Measurements from ENCODE around the gene PITRM1.
A peak's percentile ranks its signal among the peaks of the same experiment; 100 is the strongest.

Gene PITRM1

GRCh38 chr10:3136763-3137611 is 35.6 kb downstream of the PITRM1 start:
- DNase-seq, result no peak

DNA sequence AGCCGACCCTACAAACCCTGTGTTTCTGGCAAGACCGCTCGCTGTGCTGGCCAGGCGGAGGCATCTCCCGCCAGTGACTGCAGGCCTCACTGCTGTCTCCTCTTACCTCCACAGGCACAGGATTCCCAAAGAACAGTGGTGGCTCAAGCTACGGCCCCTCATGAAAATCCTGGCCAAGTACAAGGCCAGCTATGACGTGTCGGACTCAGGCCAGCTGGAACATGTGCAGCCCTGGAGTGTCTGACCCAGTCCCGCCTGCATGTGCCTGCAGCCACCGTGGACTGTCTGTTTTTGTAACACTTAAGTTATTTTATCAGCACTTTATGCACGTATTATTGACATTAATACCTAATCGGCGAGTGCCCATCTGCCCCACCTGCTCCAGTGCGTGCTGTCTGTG is 36.2 kb downstream of the PITRM1 start:
- DNase-seq, result no peak

DNA sequence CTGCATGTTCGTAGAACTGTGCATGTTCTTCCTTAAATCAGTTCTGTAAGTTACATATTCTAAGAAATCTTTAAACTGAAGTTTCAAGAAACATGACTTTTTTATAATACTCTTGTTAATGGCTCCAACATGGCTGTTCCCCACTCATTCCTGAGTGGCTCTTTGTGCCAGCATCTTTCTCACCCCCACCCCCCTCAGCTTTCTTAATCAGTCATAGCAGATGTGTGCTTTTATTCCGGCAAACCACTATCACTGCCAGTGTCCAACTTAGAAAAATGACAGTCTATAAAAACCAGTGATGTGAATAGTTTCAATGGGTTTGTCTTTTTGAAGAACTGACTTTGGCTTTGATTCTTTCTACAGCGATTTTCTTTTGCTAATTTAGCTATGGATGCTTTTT is 37.6 kb downstream of the PITRM1 start:
- no peak for DNase-seq

- DNase-seq, result no peak
Observed at GRCh38 chr10:3133948-3134347, 38.6 kb downstream of the PITRM1 start.

DNA sequence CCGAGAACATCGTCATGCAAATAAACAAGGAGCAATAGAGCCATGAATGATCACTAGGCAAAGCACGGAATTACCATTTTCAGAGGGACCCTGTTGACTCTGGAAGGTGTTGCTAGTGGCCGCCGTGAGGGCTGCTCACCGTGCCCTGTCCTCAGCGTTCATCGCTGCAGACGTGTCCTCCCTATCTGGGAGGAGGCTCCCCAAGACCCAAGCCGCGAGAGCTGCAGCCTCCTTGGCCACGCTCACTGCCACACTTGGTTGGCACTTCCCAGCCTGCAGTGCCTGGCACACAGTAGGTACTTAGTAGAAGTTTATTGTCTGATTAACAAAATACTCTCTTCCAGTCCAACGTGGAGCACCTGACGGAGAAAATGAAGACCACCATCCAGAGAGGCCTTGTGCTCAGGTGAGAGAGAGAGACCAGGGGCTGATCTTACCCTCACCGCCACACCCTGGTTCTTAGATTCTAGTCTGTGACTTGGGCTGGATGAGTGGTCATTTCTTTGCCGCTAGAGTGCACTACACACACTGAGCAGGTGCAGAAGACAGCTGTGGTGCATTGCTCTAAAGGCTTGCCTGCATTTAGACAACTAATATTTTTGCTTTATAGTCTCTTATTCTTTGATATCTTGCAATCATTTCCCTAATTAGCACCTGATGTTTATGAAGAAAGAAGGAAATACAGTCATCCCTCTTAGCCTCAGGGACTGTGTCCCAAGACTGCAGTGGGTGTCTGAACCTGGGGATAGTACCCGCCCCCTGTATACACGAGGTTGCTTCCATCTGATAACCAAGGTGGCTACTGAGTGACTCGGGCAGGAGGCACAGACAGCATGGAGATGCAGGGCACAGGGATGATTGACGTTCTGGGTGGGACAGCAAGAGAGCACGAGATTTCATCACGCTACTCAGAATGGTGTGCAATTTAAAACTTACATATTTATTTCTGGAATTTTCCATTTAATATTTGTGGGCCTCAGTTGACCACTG is 40.3 kb downstream of the PITRM1 start:
- no peak for DNase-seq

DNA sequence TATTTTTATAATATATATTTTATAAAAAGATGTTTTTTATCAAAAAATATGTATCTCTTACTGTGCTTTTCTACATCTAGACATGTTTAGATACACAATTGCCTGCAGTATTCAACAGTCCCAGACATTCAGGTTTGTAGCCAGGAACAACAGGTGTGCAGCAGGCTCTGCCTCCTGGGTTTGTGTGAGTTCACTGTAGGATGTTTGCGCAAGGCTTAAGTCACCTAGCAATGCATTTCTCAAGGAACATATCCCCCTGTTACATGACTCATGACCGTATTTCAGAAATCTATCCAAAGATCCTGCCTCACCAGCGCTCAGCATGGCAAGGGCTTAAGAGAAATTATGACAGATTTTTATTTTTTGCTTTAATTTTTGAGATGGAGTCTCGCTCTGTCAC is 41.5 kb downstream of the PITRM1 start:
- no peak for DNase-seq

- no peak for DNase-seq
Observed at GRCh38 chr10:3129581-3130340, 42.8 kb downstream of the PITRM1 start.

GRCh38 chr10:3128379-3129130 is 44.0 kb downstream of the PITRM1 start:
- DNase-seq, result no peak

DNA sequence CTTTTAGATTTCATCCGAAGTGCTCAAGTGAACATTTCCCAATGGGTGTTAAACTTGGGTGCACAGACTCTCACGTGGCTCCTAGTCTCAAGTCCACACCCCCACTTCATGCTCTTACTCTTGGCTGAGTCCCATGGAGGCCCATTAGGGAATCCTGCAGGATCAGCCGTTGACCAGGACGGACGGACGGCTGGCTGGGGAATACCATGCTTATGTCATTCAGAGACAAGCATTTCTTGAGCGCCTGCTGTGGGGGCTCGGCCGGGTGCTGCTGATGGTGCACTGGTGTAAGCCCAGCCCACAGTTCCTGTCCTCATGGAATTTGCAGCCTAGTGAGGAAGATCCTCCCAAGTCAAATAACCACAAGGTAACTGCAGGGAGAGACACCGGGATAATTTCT is 44.7 kb downstream of the PITRM1 start:
- no peak for DNase-seq

DNA sequence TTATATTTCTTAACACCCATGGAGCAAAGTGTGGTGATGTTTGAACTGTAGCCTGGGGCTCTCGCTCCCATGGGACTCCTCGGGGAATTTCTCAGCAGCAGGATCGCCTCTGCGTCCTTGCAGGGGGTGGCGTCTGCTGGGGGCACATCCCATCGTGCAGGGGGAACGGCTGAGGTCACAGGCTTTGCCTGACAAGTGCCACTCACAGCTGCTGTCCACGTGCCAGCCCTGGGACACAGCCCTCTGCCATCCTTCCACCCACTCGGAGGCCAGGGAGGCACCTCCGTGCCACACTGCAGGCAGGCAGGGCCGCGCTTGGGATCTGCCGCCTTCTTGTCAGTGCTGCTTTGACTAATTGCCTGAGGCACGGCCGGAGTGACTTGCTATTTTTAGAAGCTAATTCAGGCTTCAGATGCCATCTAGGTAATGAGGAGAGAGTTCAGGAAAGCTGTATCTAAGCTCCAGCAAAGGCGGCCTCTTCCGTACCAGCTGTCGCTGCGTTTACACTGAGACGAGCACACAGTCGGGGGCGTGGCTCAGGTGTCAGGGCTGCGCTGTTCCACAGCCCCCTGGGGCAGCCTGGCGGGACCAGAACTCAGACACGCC is 45.7 kb downstream of the PITRM1 start:
- DNase-seq, result no peak

DNA sequence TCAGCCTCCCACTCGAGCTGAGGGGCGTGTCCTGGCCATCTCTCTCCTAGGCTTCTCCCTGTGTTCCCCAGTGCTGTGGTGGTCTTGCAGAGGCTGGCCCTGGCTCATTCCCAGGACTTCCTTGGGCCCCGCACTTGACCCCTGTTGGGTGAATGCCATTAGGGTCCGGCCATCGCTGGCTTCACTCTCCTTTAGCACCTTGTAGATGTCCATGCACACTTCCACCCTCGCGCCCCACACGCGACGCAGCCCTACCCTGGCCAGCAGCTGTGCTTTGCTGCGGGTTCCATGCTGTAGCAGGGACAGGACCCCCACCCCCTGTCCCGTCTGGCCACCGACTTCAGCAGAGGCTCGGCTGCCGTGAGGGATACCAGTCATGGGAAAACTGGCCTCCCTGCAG is 46.3 kb downstream of the PITRM1 start:
- no peak for DNase-seq

DNA sequence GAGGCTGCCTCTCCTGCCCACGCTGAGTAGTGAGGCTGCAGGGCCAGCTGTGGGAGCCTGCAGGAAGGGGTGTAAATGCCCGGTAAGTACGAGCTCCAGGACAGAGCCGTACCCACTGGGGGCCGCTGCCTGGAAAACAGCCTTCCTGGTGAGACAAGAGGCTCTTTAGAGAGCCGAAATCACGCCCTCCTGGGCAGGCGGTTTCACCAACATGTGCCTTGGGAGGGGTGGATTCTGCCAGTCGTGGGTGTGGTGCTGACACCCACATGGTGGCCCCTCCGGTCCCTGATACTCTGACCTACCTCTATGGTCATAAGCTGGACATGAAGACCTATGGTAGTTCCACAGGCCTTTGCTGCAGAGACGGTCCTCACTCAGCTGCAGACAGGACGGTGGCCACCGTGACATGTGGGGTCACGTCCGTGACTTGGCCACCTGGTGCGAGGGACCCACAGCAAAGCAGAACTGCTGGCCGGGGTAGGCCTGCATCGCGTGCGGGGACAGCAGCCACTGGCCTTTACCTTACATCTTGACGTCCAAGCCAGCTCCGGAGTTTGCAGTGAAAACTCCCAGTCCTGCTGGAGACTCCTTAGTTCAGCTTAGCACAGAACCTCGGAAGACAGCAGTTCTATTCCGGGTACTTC is 46.9 kb downstream of the PITRM1 start:
- DNase-seq, result no peak

GRCh38 chr10:3124412-3125175 is 48.0 kb downstream of the PITRM1 start:
- DNase-seq, result no peak

DNA sequence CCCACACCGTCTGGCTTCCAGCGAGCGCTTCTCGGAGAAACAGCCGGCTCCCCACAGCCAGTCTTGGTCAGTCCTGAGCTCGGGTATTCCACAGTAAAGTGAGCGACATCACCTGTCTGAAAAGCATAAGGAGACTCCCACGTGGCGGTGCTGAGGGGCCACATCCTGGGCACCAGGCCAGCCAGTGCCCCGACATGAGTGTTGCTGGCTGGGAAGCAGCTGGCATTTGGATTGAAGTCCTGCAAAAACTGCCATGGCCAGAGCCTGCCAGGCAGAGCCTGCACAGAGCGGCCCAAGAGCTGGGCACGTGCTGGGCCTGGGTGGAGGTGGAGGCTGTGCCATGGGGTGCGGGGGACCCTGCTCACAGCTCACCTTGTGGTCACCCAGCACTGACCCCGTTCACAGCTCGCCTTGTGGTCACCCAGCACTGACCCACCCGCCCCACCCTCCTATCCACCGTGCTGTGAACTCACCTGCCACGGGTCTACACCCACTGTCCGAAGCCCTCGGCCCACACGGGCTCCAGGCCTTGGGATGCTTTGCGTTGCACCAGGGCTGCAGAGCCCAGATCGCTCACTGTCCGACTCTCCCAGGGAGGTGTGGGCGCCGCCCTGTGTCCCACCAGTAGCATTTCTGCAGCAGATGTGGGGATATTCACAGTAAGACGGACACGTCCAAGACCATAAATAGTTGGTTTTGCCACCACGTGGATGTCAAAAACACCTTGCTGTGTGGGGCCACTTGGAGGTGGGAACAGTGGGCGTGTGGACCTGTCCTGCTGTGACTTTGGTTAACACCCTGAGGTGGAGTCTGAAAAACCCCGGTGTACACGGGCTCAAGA is 48.8 kb downstream of the PITRM1 start:
- no peak for DNase-seq

DNA sequence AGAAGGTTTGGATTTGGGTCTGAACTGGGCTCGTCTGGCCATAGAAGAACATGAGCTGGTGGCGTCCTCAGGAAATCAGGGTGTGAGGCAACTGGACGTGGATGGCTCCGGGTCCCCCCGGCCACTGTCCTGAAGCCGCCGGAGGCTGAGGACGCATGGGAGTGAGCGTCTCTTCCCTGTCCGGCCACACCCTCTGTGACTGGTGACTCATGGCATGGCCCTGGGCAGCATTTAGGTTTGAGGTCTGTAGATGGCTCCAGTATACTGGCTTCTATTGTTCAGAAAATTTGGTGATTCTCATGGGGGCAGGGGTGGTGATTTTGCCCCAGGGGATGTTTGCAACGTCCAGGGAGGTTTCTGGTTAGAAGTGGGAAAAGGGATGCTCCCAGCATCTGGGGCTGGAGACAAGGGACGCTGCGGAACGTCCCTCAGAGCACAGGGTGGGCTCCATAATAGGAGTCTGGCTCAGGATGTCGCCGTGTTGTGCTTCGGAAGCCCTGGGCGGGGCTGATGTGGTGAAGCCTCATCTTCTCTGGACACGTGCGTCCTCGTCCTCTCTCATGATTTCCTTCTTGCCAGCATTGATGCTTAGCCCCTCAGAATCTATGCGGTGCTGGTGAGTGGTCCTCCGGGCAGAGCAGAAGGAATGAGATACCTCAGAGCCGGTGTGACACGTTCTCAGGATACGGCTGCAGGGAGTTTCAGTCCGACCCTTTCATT is 49.9 kb downstream of the PITRM1 start:
- DNase-seq, result no peak

DNA sequence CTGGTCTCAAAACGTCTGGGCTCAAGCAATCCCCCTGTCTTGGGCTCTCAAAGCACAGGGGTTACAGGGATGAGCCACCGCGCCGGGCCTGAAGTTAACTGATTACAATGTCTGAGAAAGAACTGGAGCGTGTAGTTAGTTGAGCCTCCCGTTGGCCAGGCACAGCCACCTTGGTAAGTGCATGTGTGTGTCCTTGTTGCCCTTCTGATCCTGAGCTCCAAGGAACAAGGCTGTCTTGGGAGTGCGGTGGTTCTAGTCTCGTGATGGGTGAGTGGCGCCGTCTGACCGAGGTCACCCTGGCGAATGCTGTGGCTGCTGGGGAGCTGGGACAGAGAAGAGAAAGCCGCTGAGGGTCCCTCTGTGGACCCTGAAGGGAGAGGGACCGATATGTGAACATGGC is 50.5 kb downstream of the PITRM1 start:
- no peak for DNase-seq

- DNase-seq, result peak; percentile 38
Observed at GRCh38 chr10:3119796-3120459, 52.7 kb downstream of the PITRM1 start.

DNA sequence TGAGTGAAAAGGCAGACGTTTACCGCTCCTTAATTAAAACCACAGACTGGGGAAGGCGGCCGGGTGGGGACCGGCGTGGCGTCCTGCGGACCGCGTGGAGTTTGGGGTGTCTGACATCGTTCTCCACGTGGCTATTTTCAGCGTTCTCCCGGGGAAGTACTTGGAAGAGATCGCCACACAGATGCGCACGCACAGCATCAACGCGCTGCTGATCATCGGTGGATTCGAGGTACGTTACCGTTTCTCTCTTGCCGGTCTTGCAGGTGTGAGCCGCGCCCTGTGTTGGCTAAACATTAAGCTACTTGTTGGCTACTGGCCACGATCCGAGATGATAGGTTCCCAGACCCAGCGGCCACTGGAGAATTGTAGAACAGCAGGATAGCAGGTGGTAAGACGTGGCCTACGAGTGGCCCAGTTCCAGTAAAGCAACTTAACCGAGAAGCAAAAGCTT is 53.9 kb downstream of the PITRM1 start:
- no peak for DNase-seq

Measured in activated CD4-positive, alpha-beta T cell treated with anti-CD3 and anti-CD28 coated beads for 48 hours (primary cell).